Activated CD4-positive, alpha-beta T cell treated with anti-CD3 and anti-CD28 coated beads, Interleukin-2, amount 10 ng/mL, durations not matched to agents 24 days and 14 days (primary cell): Measurements from ENCODE around the gene UBL4A. TPM values are rescaled to one million over a fixed set of nuclear protein-coding genes. Genes with fewer than 3 reads are reported as not detected.
"Not testable (repeated sequence)": the region's sequence is repeated elsewhere in the genome, so short reads cannot be mapped to it uniquely, and the experiment has no call there.

Source experiments
- DNase-seq: peaks from one replicate; pipeline ENCODE4 v3.0.0; 2022
- H3K27ac Mint-ChIP-seq: one replicate; pipeline ENCODE4 v1.8.0; 2022; ENCODE audit warnings: mild to moderate bottlenecking, mixed read lengths
- H3K27me3 Mint-ChIP-seq: one replicate; pipeline ENCODE4 v1.8.0; 2022; ENCODE audit warnings: mixed read lengths
- H3K36me3 Mint-ChIP-seq: one replicate; pipeline ENCODE4 v1.8.0; 2022; ENCODE audit warnings: low read depth, mild to moderate bottlenecking, mixed read lengths
- H3K4me1 Mint-ChIP-seq: one replicate; pipeline ENCODE4 v1.8.0; 2021; ENCODE audit warnings: mixed read lengths
- H3K4me3 Mint-ChIP-seq: one replicate; pipeline ENCODE4 v1.8.0; 2022; ENCODE audit warnings: mild to moderate bottlenecking, moderate library complexity, mixed read lengths
- H3K9me3 Mint-ChIP-seq: one replicate; pipeline ENCODE4 v1.8.0; 2021; ENCODE audit warnings: mixed read lengths
- intact Hi-C: fragments of 100-400 bp; cut with micrococcal nuclease; formaldehyde crosslinking; loops from one replicate; pipeline ENCODE4 v1.15.1; 2023
- total RNA-seq: library from RNA; stranded (reverse); gene quantifications from 2 replicates; pipeline ENCODE4 v1.2.3, GENCODE V29; 2022

The UBL4A gene
- total RNA-seq, 1 donor from 2014 or later: 54.8 TPM

GRCh38 chrX:154501423-154501822, 15.0 kb upstream of the UBL4A start:
- H3K36me3 Mint-ChIP-seq, DNase-seq, H3K4me1 Mint-ChIP-seq, H3K27me3 Mint-ChIP-seq, H3K9me3 Mint-ChIP-seq, H3K27ac Mint-ChIP-seq, H3K4me3 Mint-ChIP-seq, intact Hi-C loops: not testable (repeated sequence)

GRCh38 chrX:154496591-154497137, 10.2 kb upstream of the UBL4A start:
- DNase-seq, H3K9me3 Mint-ChIP-seq, intact Hi-C loops, H3K27ac Mint-ChIP-seq, H3K4me1 Mint-ChIP-seq, H3K27me3 Mint-ChIP-seq, H3K36me3 Mint-ChIP-seq, H3K4me3 Mint-ChIP-seq: not testable (repeated sequence)

- peaks cover 2% of the 10 kb centered on the region for H3K4me1 Mint-ChIP-seq
- no peak overlapping the region for H3K4me3 Mint-ChIP-seq
- H3K27me3 Mint-ChIP-seq: no peaks in the 10 kb centered on the region
- no peak overlapping the region for H3K27ac Mint-ChIP-seq
- no peak for DNase-seq
- H3K9me3 Mint-ChIP-seq: no peaks in the 10 kb centered on the region
- intact Hi-C loops: no loop called here
- H3K36me3 Mint-ChIP-seq: no peaks in the 10 kb centered on the region
Observed at GRCh38 chrX:154495472-154495922, 9.1 kb upstream of the UBL4A start.

GRCh38 chrX:154494715-154495114, 8.3 kb upstream of the UBL4A start:
- H3K9me3 Mint-ChIP-seq: no peaks in the 10 kb centered on the region
- intact Hi-C loops: loop anchor here (5.0 kb wide), 1 partner anchor 57 kb away; the partner anchor contains the start of gene GDI1
- no peak for DNase-seq
- no peak overlapping the region for H3K27ac Mint-ChIP-seq
- no peaks in the 10 kb centered on the region for H3K27me3 Mint-ChIP-seq
- H3K36me3 Mint-ChIP-seq: no peaks in the 10 kb centered on the region
- H3K4me1 Mint-ChIP-seq: peaks cover 3% of the 10 kb centered on the region
- no peak overlapping the region for H3K4me3 Mint-ChIP-seq

GRCh38 chrX:154490414-154491083, 4.1 kb upstream of the UBL4A start, which contains the start of gene SLC10A3:
SLC10A3 (minus strand) TSS chrX:154490629; CDS start chrX:154488940, 1,689 bp downstream.
- Mint-ChIP-seq H3K27ac (peak within 1 kb of the TSS; percentile 92), H3K9me3 (no peaks in the 10 kb centered on the region), H3K4me1 (peaks cover 12% of the 10 kb centered on the region), H3K4me3 (peak within 1 kb of the TSS; percentile 91), H3K27me3 (no peaks in the 10 kb centered on the region), H3K36me3 (no peaks in the 10 kb centered on the region)
- intact Hi-C loops: loop anchor here (1.0 to 5.0 kb wide), 4 partner anchors 11 to 53 kb away; partner anchors contain the start of genes FAM3A, GDI1 and LAGE3
- DNase-seq: peak; percentile 96

GRCh38 chrX:154490021-154490413, 3.6 kb upstream of the UBL4A start:
- DNase-seq: peak; percentile 77

GRCh38 chrX:154489182-154489581, 2.8 kb upstream of the UBL4A start:
- Mint-ChIP-seq H3K4me3 (peak overlapping the region; percentile 91), H3K27me3 (no peaks in the 10 kb centered on the region), H3K4me1 (peaks cover 15% of the 10 kb centered on the region), H3K9me3 (no peaks in the 10 kb centered on the region), H3K27ac (no peak overlapping the region), H3K36me3 (peaks cover 3% of the 10 kb centered on the region)
- DNase-seq: no peak
- intact Hi-C loops: no loop called here

More at GRCh38 chrX:154490021-154490413, 3.6 kb upstream of the UBL4A start:
- no peaks in the 10 kb centered on the region for H3K9me3 Mint-ChIP-seq
- no peaks in the 10 kb centered on the region for H3K27me3 Mint-ChIP-seq
- H3K27ac Mint-ChIP-seq: peak overlapping the region; percentile 86
- intact Hi-C loops: loop anchor here (1.0 to 5.0 kb wide), 4 partner anchors 11 to 53 kb away; partner anchors contain the start of genes FAM3A, GDI1 and LAGE3
- H3K4me3 Mint-ChIP-seq: peak overlapping the region; percentile 91
- peaks cover 3% of the 10 kb centered on the region for H3K36me3 Mint-ChIP-seq
- peaks cover 15% of the 10 kb centered on the region for H3K4me1 Mint-ChIP-seq

GRCh38 chrX:154488336-154489075, 2.1 kb upstream of the UBL4A start:
- no peak for DNase-seq
- H3K4me1 Mint-ChIP-seq: peaks cover 16% of the 10 kb centered on the region
- no peak overlapping the region for H3K27ac Mint-ChIP-seq
- intact Hi-C loops: no loop called here
- H3K36me3 Mint-ChIP-seq: peaks cover 4% of the 10 kb centered on the region
- H3K27me3 Mint-ChIP-seq: no peaks in the 10 kb centered on the region
- peak overlapping the region; percentile 19 for H3K4me3 Mint-ChIP-seq
- H3K9me3 Mint-ChIP-seq: no peaks in the 10 kb centered on the region

- intact Hi-C loops: no loop called here
- Mint-ChIP-seq H3K4me1 (peaks cover 19% of the 10 kb centered on the region), H3K9me3 (no peaks in the 10 kb centered on the region), H3K36me3 (peaks cover 7% of the 10 kb centered on the region), H3K4me3 (peak overlapping the region; percentile 75), H3K27me3 (no peaks in the 10 kb centered on the region), H3K27ac (no peak overlapping the region)
- DNase-seq: no peak
Observed at GRCh38 chrX:154487518-154488290, 1.3 kb upstream of the UBL4A start.

GRCh38 chrX:154486052-154486395, 391 bp downstream of the UBL4A start:
- H3K9me3 Mint-ChIP-seq: no peaks in the 10 kb centered on the region
- H3K4me3 Mint-ChIP-seq: peak overlapping the region; percentile 45
- no peaks in the 10 kb centered on the region for H3K27me3 Mint-ChIP-seq
- DNase-seq: peak; percentile 81
- peaks cover 7% of the 10 kb centered on the region for H3K36me3 Mint-ChIP-seq
- intact Hi-C loops: no loop called here
- H3K27ac Mint-ChIP-seq: no peak overlapping the region
- peaks cover 17% of the 10 kb centered on the region for H3K4me1 Mint-ChIP-seq

GRCh38 chrX:154485150-154486051, 1.0 kb downstream of the UBL4A start:
- intact Hi-C loops: no loop called here
- Mint-ChIP-seq H3K27me3 (no peaks in the 10 kb centered on the region), H3K4me3 (peak overlapping the region; percentile 74), H3K4me1 (peaks cover 17% of the 10 kb centered on the region), H3K9me3 (no peaks in the 10 kb centered on the region), H3K27ac (no peak overlapping the region), H3K36me3 (peaks cover 7% of the 10 kb centered on the region)
- DNase-seq: no peak

GRCh38 chrX:154484255-154485149, 1.9 kb downstream of the UBL4A start:
- Mint-ChIP-seq H3K4me1 (peaks cover 15% of the 10 kb centered on the region), H3K36me3 (peaks cover 7% of the 10 kb centered on the region), H3K27me3 (no peaks in the 10 kb centered on the region), H3K4me3 (peak overlapping the region; percentile 37), H3K9me3 (no peaks in the 10 kb centered on the region), H3K27ac (no peak overlapping the region)
- DNase-seq: no peak
- intact Hi-C loops: no loop called here
